HCT116 (cell line): ENCODE data around the gene FAM151A. TPM values are rescaled to one million over a fixed set of nuclear protein-coding genes. Genes with fewer than 3 reads are reported as not detected.

Experiments
- ATAC-seq: fragments of 200-7000 bp; cut with Tn5 transposase; 2 replicates; pipeline ENCODE4 v1.9.1; 2020; ENCODE audit warnings: mild to moderate bottlenecking, moderate library complexity
- BruUV-seq: library from RNA; stranded (reverse); fragments of 400-500 nt; replicated peaks from 2 replicates; lab custom pipeline; 2021; lab: Mats Ljungman, UMichigan
- CTCF ChIA-PET: fragments of 300-600 bp; sonication (Branson Sonifier 250); formaldehyde crosslinking; loops from one replicate; lab custom pipeline; 2021; ENCODE audit warnings: antibody characterized with exemption; lab: Charles Lee
- POLR2A ChIA-PET: fragments of 300-600, 350-600 bp; sonication (Branson Sonifier 250); formaldehyde crosslinking; loops from one replicate; lab custom pipeline; 2021; ENCODE audit warnings: antibody characterized with exemption; lab: Charles Lee
- RAD21 ChIA-PET, 2 experiments: fragments of 300-600 bp; sonication (Branson Sonifier 250); formaldehyde crosslinking; loops; one replicate each; lab custom pipeline; 2023; ENCODE audit warnings: low total read pairs in 2 of 2; ENCODE audit not compliant: uncharacterized antibody in 2 of 2, unreplicated experiment in 2 of 2, low non-redundant PET in 1 of 2; lab: Charles Lee
- DNase-seq: peaks from one replicate; pipeline ENCODE4 v3.0.0-alpha.2; 2010; ENCODE audit warnings: low read depth, low spot score
- H2AFZ ChIP-seq: fragments of 200-600 bp; shearing (Covaris generic), sonication (generic); 2 replicates; pipeline ENCODE4 v1.6.1; 2017; ENCODE audit warnings: low read depth, mixed run types, mixed read lengths, antibody characterized with exemption, low read length; ENCODE audit not compliant: poor library complexity, severe bottlenecking
- H3K27ac ChIP-seq: 2 replicates; pipeline ENCODE4 v1.5.1; 2012; ENCODE audit warnings: low read depth, low read length
- H3K27me3 ChIP-seq: fragments of 200-600 bp; sonication (generic); 2 replicates; pipeline ENCODE4 v1.6.1; 2016; ENCODE audit warnings: mixed run types, low read length, mixed read lengths; ENCODE audit not compliant: insufficient read depth
- H3K36me3 ChIP-seq, 2 experiments: fragments of 200-500 bp in 1 of 2; fragments of 200-600 bp in 1 of 2; sonication (Bioruptor generic) in 1 of 2; sonication (generic) in 1 of 2; 2 replicates each; pipeline versions ENCODE4 v1.5.1 to v1.6.1; 2014 to 2016; ENCODE audit warnings: low read length in 2 of 2, inconsistent platforms in 1 of 2, mixed read lengths in 1 of 2, mixed run types in 1 of 2; ENCODE audit not compliant: insufficient read depth in 2 of 2, control insufficient read depth in 1 of 2
- H3K4me1 ChIP-seq, 2 experiments: fragments of 200-600 bp in 1 of 2; sonication (generic) in 1 of 2; 2 replicates each; pipeline versions ENCODE4 v1.5.1 to v1.6.1; 2012 to 2017; ENCODE audit warnings: low read length in 2 of 2, inconsistent platforms in 1 of 2, mild to moderate bottlenecking in 1 of 2, mixed read lengths in 1 of 2, mixed run types in 1 of 2, moderate library complexity in 1 of 2; ENCODE audit not compliant: insufficient read depth in 2 of 2, control insufficient read depth in 1 of 2
- H3K4me2 ChIP-seq: fragments of 200-600 bp; sonication (generic); 2 replicates; pipeline ENCODE4 v1.6.1; 2017; ENCODE audit warnings: mixed run types, low read length, mixed read lengths
- H3K4me3 ChIP-seq, 2 experiments: fragments of 200-600 bp in 1 of 2; sonication (generic) in 1 of 2; replicated peaks in 1 of 2; 2 replicates each; pipeline ENCODE4 v1.5.1; 2011 to 2016; ENCODE audit warnings: low read length in 2 of 2, control low read depth in 1 of 2, low read depth in 1 of 2, mild to moderate bottlenecking in 1 of 2, mixed read lengths in 1 of 2, mixed run types in 1 of 2
- H3K79me2 ChIP-seq: fragments of 200-600 bp; sonication (generic); 2 replicates; pipeline ENCODE4 v1.6.1; 2017; ENCODE audit warnings: mild to moderate bottlenecking, mixed run types, low read length, moderate library complexity, mixed read lengths; ENCODE audit not compliant: insufficient read depth
- H3K9ac ChIP-seq: fragments of 200-600 bp; sonication (generic); 2 replicates; pipeline ENCODE4 v1.6.1; 2016; ENCODE audit warnings: low read length, mixed read lengths
- H3K9me2 ChIP-seq: fragments of 200-600 bp; sonication (generic), shearing (Covaris generic); 2 replicates; pipeline ENCODE4 v1.6.1; 2017; ENCODE audit warnings: mixed run types, mild to moderate bottlenecking, moderate library complexity; ENCODE audit not compliant: insufficient read depth
- H3K9me3 ChIP-seq, 2 experiments: fragments of 200-500 bp in 1 of 2; fragments of 200-600 bp in 1 of 2; sonication (Bioruptor generic) in 1 of 2; sonication (generic) in 1 of 2; 2 replicates each; pipeline ENCODE4 v1.6.1; 2014 to 2017; ENCODE audit warnings: low read length in 2 of 2, mixed read lengths in 2 of 2, inconsistent platforms in 1 of 2, low read depth in 1 of 2, mild to moderate bottlenecking in 1 of 2, mixed run types in 1 of 2, moderate library complexity in 1 of 2; ENCODE audit not compliant: control insufficient read depth in 1 of 2, insufficient read depth in 1 of 2
- H4K20me1 ChIP-seq: fragments of 200-600 bp; sonication (generic), shearing (Covaris generic); 2 replicates; pipeline ENCODE4 v1.6.1; 2017; ENCODE audit warnings: mixed run types, mild to moderate bottlenecking, moderate library complexity; ENCODE audit not compliant: insufficient read depth
- ATF3 ChIP-seq: IDR thresholded peaks from 2 replicates; pipeline ENCODE4 v1.6.1; 2012
- CEBPB ChIP-seq: IDR thresholded peaks from 2 replicates; pipeline ENCODE4 v1.6.1; 2012; ENCODE audit warnings: low read depth
- EZH2phosphoT487 ChIP-seq: fragments of 200-600 bp; IDR thresholded peaks from 2 replicates; pipeline ENCODE4 v1.6.1; 2018; ENCODE audit warnings: antibody characterized with exemption, borderline replicate concordance
- REST ChIP-seq: IDR thresholded peaks from 2 replicates; pipeline ENCODE4 v1.6.1; 2012; ENCODE audit warnings: low read depth
- SIN3A ChIP-seq: IDR thresholded peaks from 2 replicates; pipeline ENCODE4 v1.6.1; 2012; ENCODE audit warnings: low read depth
- SP1 ChIP-seq: IDR thresholded peaks from 2 replicates; pipeline ENCODE4 v1.6.1; 2012; ENCODE audit warnings: low read depth
- SRF ChIP-seq: IDR thresholded peaks from 2 replicates; pipeline ENCODE4 v1.6.1; 2012; ENCODE audit warnings: low read depth
- TCF7L2 ChIP-seq: IDR thresholded peaks from 2 replicates; pipeline ENCODE4 v1.7.0; 2011; ENCODE audit warnings: borderline replicate concordance, inconsistent platforms; ENCODE audit not compliant: insufficient read depth, insufficient read length; ENCODE audit errors: extremely low read depth
- ZNF274 ChIP-seq: fragments of 200-500 bp; sonication (Bioruptor generic); IDR thresholded peaks from 2 replicates; pipeline ENCODE4 v1.6.1; 2014; ENCODE audit warnings: mild to moderate bottlenecking, low read depth, low read length, inconsistent platforms
- intact Hi-C: fragments of 100-400 bp; cut with micrococcal nuclease; formaldehyde crosslinking; loops from 2 replicates; pipeline ENCODE4 v1.10.0; 2022
- total RNA-seq: library from RNA; stranded (reverse); gene quantifications from one replicate; pipeline ENCODE4 v1.2.1, GENCODE V29; 2021; ENCODE audit not compliant: unreplicated experiment
- TF ChIP-seq, protein P1 (sequence below): IDR thresholded peaks from 2 replicates; pipeline ENCODE4 v1.6.1; 2012

Gene FAM151A
- total RNA-seq, 1 experiment from 2014 or later = not detected

DNA sequence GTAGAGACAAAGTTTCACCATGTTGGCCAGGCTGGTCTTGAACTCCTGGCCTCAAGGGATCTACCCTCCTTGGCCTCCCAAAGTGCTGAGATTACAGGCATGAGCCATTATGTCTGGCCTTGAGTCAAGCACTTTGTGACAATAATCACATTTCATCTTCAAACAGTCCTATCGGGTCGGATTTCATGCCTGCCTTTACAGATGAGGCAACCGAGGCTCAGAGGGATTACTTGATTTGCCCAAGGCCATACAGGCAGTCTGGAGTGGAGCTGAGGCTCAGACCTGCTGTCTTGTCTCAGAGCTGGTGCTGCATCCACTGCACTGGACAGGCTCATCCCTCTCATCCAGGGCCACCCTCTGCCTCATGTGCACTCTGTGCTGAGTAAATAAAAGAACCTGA lies 26.6 kb downstream of the FAM151A start:
- H2AFZ ChIP-seq = no peak overlapping the region
- ChIA-PET RAD21 (no interaction called here), POLR2A (no interaction called here), CTCF (no interaction called here)
- BruUV-seq = no TSS peak
- no peak overlapping the region for H3K9ac ChIP-seq
- no peak overlapping the region for H3K4me3 ChIP-seq
- intact Hi-C loops = no loop called here
- ATAC-seq (no peak), DNase-seq (no peak)
- no peaks in the 10 kb centered on the region for H4K20me1 ChIP-seq
- H3K27ac ChIP-seq = no peak overlapping the region
- H3K36me3 ChIP-seq = peaks cover 3 to 9% of the 10 kb centered on the region in 2 experiments; a peak in 3 of 4 replicates
- no peaks in the 10 kb centered on the region for H3K27me3 ChIP-seq
- H3K4me2 ChIP-seq = no peak overlapping the region
- H3K9me2 ChIP-seq = no peaks in the 10 kb centered on the region
- H3K9me3 ChIP-seq = no peaks in the 10 kb centered on the region
- no peak for TF ChIP-seq REST
- TF ChIP-seq SRF = no peak
- TF ChIP-seq ATF3 = no peak
- TF ChIP-seq TCF7L2 = no peak
- TF ChIP-seq ZNF274 = no peak
- no peak for TF ChIP-seq SIN3A
- no peak for TF ChIP-seq CEBPB
- TF ChIP-seq, protein P1, sequence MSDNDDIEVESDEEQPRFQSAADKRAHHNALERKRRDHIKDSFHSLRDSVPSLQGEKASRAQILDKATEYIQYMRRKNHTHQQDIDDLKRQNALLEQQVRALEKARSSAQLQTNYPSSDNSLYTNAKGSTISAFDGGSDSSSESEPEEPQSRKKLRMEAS = no peak
- TF ChIP-seq SP1 = no peak
- TF ChIP-seq EZH2phosphoT487 = no peak
- H3K4me1 ChIP-seq = no peaks in the 10 kb centered on the region
- H3K79me2 ChIP-seq = no peaks in the 10 kb centered on the region
